Cardiac fibroblast (primary cell): ENCODE results near the gene ATP10B.

Experiments used
- DNase-seq, 2 donors: peaks; one replicate each; pipeline versions ENCODE4 v3.0.0 to v3.0.0-alpha.2; 2010; ENCODE audit warnings: low read depth in 2 of 2
- H3K4me3 ChIP-seq, 2 donors: replicated peaks in 1 of 2; 1 replicate in 1 of 2; 2 replicates in 1 of 2; pipeline ENCODE4 v1.5.1; 2011; ENCODE audit warnings: low read depth in 2 of 2, low read length in 2 of 2, mild to moderate bottlenecking in 2 of 2, moderate library complexity in 1 of 2
- TF ChIP-seq, protein P1 (sequence below): IDR thresholded peaks from one replicate; pipeline ENCODE4 v1.5.1; 2011; ENCODE audit warnings: low read depth, mild to moderate bottlenecking, low read length, inconsistent platforms

Gene ATP10B

DNA sequence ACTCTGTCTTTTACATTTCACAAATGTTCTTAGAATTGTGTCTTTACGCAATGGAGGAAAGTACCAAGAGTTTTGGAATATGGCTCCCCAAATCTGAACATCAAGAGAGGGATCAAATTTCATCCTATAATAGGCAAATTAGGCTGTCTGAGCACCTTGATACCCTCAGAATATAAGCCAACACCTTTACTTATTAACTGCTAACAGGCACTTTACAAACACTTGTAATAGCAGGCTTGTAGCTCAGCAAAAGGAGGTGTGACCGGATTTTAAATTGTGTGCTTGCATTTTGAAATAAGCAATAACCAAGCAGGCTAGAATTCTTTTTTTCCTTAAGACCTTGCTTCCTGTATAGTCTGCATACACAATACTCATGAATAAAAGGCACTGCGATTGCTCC lies 92.0 kb downstream of the ATP10B start:
- no peak overlapping the region for H3K4me3 ChIP-seq
- TF ChIP-seq, protein P1, sequence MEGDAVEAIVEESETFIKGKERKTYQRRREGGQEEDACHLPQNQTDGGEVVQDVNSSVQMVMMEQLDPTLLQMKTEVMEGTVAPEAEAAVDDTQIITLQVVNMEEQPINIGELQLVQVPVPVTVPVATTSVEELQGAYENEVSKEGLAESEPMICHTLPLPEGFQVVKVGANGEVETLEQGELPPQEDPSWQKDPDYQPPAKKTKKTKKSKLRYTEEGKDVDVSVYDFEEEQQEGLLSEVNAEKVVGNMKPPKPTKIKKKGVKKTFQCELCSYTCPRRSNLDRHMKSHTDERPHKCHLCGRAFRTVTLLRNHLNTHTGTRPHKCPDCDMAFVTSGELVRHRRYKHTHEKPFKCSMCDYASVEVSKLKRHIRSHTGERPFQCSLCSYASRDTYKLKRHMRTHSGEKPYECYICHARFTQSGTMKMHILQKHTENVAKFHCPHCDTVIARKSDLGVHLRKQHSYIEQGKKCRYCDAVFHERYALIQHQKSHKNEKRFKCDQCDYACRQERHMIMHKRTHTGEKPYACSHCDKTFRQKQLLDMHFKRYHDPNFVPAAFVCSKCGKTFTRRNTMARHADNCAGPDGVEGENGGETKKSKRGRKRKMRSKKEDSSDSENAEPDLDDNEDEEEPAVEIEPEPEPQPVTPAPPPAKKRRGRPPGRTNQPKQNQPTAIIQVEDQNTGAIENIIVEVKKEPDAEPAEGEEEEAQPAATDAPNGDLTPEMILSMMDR = no peak
- DNase-seq = no peak

DNA sequence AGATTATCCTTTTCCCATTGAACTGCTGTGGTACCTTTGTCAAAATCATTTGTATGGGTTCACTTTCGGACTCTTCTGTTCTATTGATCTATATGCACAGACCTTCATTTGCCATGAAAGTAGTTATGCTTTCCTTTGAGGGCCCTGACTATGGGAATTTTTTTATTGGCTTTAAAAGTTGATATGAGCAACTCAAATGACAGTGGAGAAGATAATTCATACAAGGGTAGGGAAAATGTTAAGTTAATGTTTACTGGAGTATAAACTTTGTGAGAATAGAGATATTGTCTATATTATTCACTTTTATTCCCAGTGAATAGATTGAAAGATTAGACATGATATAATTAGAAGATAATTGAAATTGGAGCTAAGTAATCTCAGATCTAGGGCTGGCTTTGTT lies 94.8 kb downstream of the ATP10B start:
- DNase-seq = no peak
- TF ChIP-seq, protein P1 = no peak
- no peak overlapping the region for H3K4me3 ChIP-seq

DNA sequence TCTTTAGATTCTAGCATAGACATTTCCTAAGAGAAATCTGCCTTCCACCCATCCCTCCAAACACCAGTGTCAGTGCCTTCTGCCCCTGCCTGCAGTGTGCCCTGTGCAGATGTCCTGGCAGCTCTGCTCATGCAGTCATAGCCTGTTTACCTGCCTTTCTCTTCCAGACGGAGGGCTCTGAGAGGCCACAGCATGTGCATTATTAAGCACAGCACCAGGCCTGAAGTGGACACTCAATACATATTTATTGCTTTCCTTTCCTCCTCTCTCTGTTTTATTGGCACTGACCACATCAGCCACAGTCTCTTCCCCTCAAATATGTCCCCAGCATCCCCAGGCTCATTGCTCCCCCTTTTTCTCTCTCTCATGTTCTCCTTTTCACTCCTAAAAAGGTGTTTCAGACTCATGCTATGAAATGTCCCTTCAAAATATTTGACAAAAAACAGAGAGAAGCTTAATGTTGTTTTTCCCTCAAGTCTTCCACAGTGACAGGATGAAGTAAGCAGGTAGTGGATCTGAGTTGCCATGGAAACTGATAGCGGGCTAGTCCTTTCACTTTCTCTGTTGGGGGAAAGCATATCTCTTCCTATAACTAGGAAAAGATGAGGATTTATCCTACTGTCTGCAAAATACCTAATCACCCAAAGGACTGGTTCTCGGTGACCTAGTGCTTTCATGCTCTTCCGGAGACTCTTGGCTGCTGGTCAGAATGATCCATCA lies 100.9 kb downstream of the ATP10B start:
- TF ChIP-seq, protein P1 = no peak
- H3K4me3 ChIP-seq = no peak overlapping the region
- no peak for DNase-seq

DNA sequence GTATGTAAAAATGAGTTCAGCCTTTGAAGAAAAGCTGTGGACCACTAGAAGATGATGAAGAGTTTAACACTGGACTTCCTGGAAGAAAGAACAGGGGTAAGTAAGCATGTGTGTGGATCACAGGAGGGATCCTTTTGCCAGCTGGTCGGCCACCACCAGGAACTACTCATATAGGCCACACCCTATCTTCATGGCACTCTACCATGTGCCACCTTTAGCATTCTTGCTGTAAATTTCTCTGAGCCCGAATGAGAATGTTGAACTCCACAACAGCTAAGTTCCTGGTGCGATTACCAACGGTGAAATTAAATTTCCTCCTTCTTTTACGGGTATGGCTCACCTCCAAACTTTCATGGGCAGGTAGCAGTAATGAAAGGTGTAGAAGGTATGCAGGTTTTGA lies 102.3 kb downstream of the ATP10B start:
- no peak for DNase-seq
- TF ChIP-seq, protein P1 = no peak
- H3K4me3 ChIP-seq = no peak overlapping the region

DNA sequence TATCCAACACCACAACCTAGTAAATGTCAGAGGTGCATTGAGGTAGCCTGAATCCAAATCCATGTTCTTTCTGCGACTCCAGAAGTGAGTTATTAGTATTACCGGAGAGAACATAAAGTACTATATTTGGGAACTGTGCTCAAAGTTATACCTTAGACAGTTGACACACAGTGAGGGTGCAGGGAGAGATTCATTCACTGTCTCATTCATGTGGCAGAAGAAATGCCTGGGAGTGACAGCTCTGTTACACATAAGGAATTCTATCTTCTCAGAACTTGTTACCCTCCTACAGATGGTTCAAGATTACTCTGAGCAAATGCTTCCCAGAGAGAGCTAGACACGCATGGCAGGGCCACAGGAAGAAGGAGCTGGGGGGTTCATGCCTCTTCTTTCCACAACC lies 103.0 kb downstream of the ATP10B start:
- no peak overlapping the region for H3K4me3 ChIP-seq
- TF ChIP-seq, protein P1 = no peak
- no peak for DNase-seq

DNA sequence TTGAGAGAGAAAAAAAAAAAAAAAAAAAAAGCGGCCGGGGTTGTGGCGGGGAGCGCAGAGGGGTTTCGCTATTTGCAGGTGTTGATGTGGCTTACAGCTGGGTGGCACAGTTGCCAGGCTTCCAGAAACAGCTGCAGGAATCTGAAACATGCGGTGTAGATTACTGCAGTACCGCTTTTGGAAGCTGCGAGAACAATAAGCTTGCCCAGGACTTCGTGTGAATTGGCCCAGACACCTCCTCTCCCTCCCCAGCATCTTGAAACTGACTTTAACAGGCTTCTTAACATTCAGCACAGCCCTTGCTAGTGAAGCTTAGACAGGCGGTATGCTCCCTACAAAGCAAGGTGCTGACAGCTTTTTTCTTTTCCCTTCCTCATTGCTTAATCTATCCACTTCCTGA lies 104.0 kb downstream of the ATP10B start:
- TF ChIP-seq, protein P1 = no peak
- DNase-seq = no peak
- H3K4me3 ChIP-seq = no peak overlapping the region

DNA sequence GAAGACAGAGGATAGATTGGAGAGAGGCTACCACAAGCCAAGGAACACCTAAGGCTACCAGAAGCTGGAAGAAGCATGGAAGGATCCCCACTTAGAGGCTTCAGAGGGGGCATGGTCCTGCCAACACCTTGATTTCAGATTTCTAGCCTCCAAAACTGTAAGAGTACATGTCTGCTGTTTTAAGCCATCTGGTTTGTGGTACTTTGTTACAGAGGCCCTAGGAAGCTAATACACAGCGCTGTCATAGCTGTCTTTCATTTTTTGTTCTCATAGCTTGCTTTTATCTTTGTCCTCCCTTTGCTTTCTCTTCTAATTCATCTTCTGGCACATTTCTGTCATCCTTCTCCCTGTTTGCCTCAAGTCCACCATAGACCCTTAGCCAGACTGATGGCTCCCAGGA lies 104.5 kb downstream of the ATP10B start:
- TF ChIP-seq, protein P1 = no peak
- DNase-seq = no peak
- no peak overlapping the region for H3K4me3 ChIP-seq
